PC-3 (cell line): ENCODE results near the gene SLC39A6.

Experiments used
- CTCF ChIP-seq: fragments of 300-600 bp; sonication (generic); conservative IDR thresholded peaks from 2 replicates; pipeline ENCODE4 v1.5.1; 2017; ENCODE audit warnings: antibody characterized with exemption, low read depth, mild to moderate bottlenecking, low read length
- EZH2 ChIP-seq: fragments of 300-600 bp; sonication (generic); IDR thresholded peaks from one replicate; pipeline ENCODE4 v1.6.1; 2017; ENCODE audit warnings: antibody characterized with exemption, mild to moderate bottlenecking, low read length; ENCODE audit not compliant: unreplicated experiment

GRCh38 chr18:36124841-36125240, 4.3 kb downstream of the SLC39A6 start:
- TF ChIP-seq CTCF (no peak), EZH2 (no peak)
